ENCODE measurements around the gene NPAS3.

- TF ChIP-seq REST (IDR thresholded peaks at IDR 0.05; ENCODE audit: insufficient replicate concordance, low read depth), result no peak
- no peak for TF ChIP-seq POLR2AphosphoS5 (IDR thresholded peaks at IDR 0.05; ENCODE audit: low read depth)
Observed at GRCh38 chr14:33668066-33668465, 729.4 kb downstream of the NPAS3 start.

All from HL-60 (cell line).